GF-D8 (cell line): ENCODE results near the gene SEZ6.

Experiments
- DNase-seq: peaks from one replicate; lab custom pipeline; 2025; lab: John Stamatoyannopoulos, UW

SEZ6 gene

GRCh38 chr17:28974451-28974850, 31.4 kb downstream of the SEZ6 start:
- no peak for DNase-seq

- no peak for DNase-seq
These were observed 32.4 kb downstream of the SEZ6 start for GRCh38 chr17:28973425-28973824.

DNA sequence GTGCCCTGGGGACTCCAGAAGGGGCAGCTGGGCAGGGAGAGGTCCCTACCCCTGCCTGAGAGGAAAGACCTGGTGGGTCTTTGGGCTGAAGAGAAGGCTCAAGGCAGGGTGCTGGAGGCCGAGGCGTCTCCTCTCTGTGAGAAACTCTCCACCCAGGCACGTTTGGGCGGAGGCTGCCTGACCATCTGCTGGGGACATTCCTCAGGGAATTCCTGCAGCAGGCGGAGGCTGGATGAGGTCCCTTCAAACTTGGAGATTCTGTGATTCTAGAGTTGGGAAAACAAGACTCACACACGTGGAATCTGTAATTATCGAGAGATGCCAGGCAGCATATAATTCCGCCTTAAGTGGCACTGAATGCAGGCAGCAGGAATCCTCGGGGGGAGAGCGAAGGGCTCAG, 33.4 kb downstream of the SEZ6 start:
- DNase-seq = no peak

GRCh38 chr17:28970879-28971278, 35.0 kb downstream of the SEZ6 start:
- no peak for DNase-seq

GRCh38 chr17:28969706-28970393, 36.0 kb downstream of the SEZ6 start:
- no peak for DNase-seq

- DNase-seq = no peak
These were observed 36.9 kb downstream of the SEZ6 start for GRCh38 chr17:28968914-28969295.

DNA sequence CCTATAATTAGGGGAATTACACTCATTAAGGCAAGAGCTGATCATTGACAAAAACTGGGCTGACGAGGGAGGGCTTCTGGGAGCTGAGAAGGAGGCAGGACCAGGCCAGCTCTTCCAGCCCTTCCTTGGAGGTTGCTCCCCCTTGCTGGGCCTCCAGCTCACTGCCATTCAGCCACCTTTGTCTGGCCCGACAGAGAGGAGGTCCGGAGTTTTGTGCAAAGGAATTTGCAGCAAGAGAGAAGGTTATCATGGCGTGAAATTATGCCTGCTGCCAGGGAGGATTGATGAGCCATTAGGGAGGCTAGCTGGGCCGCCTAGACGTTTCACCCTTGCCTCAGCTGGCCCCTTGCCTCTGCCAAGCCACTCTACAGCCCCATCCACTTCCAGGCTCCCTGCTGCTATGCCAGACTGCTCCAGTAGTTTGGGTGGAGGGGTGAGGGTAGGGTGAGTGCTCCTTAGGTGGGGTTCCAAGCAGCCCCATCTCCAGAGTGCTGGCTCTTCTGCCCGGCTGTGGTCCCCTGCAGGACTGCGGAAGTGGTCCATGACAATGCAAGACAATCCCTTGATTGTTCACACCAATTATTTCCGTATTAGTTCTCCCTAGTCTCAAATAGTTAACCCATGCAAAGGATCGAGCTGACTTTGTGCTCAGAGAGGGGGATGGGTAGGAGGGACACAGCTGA, 37.5 kb downstream of the SEZ6 start:
- DNase-seq = no peak

- no peak for DNase-seq
These were observed 38.4 kb downstream of the SEZ6 start for GRCh38 chr17:28967221-28968135.

- DNase-seq = no peak
These were observed 42.0 kb downstream of the SEZ6 start for GRCh38 chr17:28963841-28964240.

DNA sequence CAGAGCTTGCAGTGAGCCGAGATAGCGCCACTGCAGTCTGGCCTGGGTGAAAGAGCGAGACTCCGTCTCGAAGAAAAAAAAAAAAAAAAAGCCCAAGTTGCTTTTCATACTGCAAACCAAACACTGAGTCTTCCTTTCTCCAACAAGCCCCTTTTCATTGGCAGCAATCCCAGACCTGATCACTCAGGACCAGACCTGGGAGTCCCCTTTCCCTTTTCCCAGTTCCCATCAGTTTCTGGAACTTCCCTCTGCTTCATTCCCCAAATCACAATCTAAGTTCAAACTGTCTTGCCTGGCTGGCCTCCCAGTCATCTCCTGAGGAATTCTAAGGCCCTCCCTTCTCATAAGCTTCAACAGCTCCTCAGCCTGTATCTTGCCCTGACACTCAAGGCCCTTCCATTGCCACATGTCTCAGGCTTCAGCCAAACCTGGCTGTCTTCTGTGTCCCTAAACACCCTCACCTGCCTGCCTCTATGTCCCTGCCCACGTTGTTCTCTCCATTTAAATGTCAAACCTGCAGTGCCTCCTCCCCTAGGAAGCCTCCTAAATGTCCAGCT, 42.7 kb downstream of the SEZ6 start:
- DNase-seq = no peak

GRCh38 chr17:28961391-28961790, 44.4 kb downstream of the SEZ6 start:
- DNase-seq = no peak

DNA sequence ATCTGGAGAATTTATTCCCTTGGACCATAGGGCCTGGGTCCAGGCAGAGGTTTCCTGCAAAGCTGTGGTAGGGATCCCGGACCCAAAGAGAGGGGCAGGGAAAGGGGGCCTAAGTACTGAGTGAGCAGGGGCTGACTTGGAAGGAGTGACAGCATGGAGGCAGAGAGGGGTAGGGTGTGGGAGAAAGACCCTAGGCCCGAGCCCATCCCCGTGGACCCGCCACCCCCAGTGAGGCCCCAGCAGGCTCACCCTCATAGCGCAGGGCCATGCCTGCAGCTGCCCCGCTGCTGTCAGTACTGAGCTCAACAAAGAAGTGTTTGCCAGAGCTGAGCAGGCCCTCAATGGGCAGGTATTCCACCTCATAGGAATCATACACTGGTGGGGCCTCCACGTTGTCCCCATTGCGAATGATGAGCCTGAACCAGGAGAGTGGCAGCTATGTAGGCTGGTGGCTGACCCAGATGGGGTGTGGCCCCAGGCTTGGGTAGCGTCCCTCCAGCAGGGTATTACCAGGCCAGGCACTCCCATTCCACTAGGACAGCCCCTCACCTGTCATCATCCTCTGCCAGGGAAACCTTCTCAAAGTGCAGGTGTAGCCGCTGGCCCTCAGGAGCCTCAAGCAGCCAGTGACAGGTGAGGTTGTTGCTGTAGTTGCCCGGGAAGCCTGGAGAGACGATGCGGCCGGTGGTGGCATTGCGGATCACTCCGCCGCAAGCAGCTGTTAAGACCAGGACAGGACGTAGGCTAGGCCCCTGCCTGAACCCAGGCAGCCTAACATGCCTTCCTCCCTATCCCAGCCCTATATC, 45.4 kb downstream of the SEZ6 start:
- DNase-seq = no peak

- no peak for DNase-seq
These were observed 46.4 kb downstream of the SEZ6 start for GRCh38 chr17:28959471-28959871.

- DNase-seq = no peak
These were observed 46.9 kb downstream of the SEZ6 start for GRCh38 chr17:28958820-28959455.

- no peak for DNase-seq
These were observed 47.9 kb downstream of the SEZ6 start for GRCh38 chr17:28957992-28958355.

GRCh38 chr17:28957277-28957991, 48.4 kb downstream of the SEZ6 start:
- DNase-seq = no peak

- DNase-seq = no peak
These were observed 49.0 kb downstream of the SEZ6 start for GRCh38 chr17:28956861-28957260.

GRCh38 chr17:28956112-28956511, 49.7 kb downstream of the SEZ6 start:
- no peak for DNase-seq

GRCh38 chr17:28955408-28955807, 50.4 kb downstream of the SEZ6 start:
- no peak for DNase-seq

GRCh38 chr17:28954886-28955285, 50.9 kb downstream of the SEZ6 start:
- no peak for DNase-seq
